K562 (cell line): ENCODE measurements around the gene CTPS1. TPM values are rescaled to one million over a fixed set of nuclear protein-coding genes. Genes with fewer than 3 reads are reported as not detected.

Experiments used
- ATAC-seq: fragments of 200-7000 bp; cut with Tn5 transposase; 3 replicates; pipeline ENCODE4 v1.9.1; 2020; ENCODE audit warnings: moderate library complexity
- BruUV-seq: library from RNA; stranded (reverse); fragments of 400-500 nt; replicated peaks from 2 replicates; lab custom pipeline; 2021; lab: Mats Ljungman, UMichigan
- CTCF ChIA-PET: fragments of 300-600 bp; formaldehyde crosslinking; extraction: SDS; loops from one replicate; lab custom pipeline; 2021; ENCODE audit warnings: low intra/inter-chr PET ratio; lab: Yijun Ruan, JAX
- POLR2A ChIA-PET: fragments of 300-600, 350-650 bp; sonication (Branson Sonifier 250); formaldehyde crosslinking; extraction: SDS; loops from one replicate; lab custom pipeline; 2021; ENCODE audit warnings: antibody characterized with exemption, inconsistent platforms; lab: Yijun Ruan, JAX
- DNase-seq, 4 experiments: peaks; one replicate each; pipeline versions ENCODE4 v3.0.0 to v3.0.0-alpha.2; 2011 to 2018; ENCODE audit warnings: low spot score in 3 of 4, mixed read lengths in 3 of 4; ENCODE audit errors: extremely low read depth in 1 of 4
- FAIRE-seq: peaks from 2 replicates; lab custom pipeline; 2011; peaks lifted over from hg19 to GRCh38; lab: Jason Lieb, UNC
- H2AFZ ChIP-seq: 2 replicates; pipeline ENCODE4 v1.6.0; 2011; ENCODE audit warnings: low read depth, low read length, control low read depth, inconsistent platforms
- H3K27ac ChIP-seq: fragments of 200-600 bp; 3 replicates; pipeline ENCODE4 v1.8.0; 2011; ENCODE audit warnings: low read depth, mild to moderate bottlenecking, control low read depth, inconsistent platforms, low read length, moderate library complexity, mixed read lengths; ENCODE audit errors: extremely low read depth
- H3K27me3 ChIP-seq, 2 experiments: fragments of 300-600 bp in 1 of 2; 2 replicates in 1 of 2; 3 replicates in 1 of 2; pipeline versions ENCODE4 v1.6.0 to v1.8.0; 2011; ENCODE audit warnings: inconsistent platforms in 2 of 2, low read length in 2 of 2, mild to moderate bottlenecking in 1 of 2, mixed read lengths in 1 of 2, moderate library complexity in 1 of 2; ENCODE audit not compliant: control insufficient read depth in 2 of 2, insufficient read depth in 2 of 2
- H3K36me3 ChIP-seq: fragments of 300-600 bp; 3 replicates; pipeline ENCODE4 v1.8.0; 2011; ENCODE audit warnings: mild to moderate bottlenecking, low read length, inconsistent platforms; ENCODE audit not compliant: control insufficient read depth, insufficient read depth
- H3K4me1 ChIP-seq, 2 experiments: fragments of 200-600 bp in 1 of 2; replicated peaks in 1 of 2; 2 replicates in 1 of 2; 3 replicates in 1 of 2; pipeline versions ENCODE4 v1.5.1 to v1.8.0; 2011; ENCODE audit warnings: inconsistent platforms in 2 of 2, low read length in 2 of 2, mild to moderate bottlenecking in 1 of 2, mixed read lengths in 1 of 2, moderate library complexity in 1 of 2; ENCODE audit not compliant: control insufficient read depth in 2 of 2, insufficient read depth in 2 of 2
- H3K4me2 ChIP-seq: 2 replicates; pipeline ENCODE4 v1.6.1; 2011; ENCODE audit warnings: low read length, control low read depth, inconsistent platforms, mixed read lengths; ENCODE audit not compliant: insufficient read depth
- H3K4me3 ChIP-seq: fragments of 200-600 bp; sonication (generic), shearing (Covaris generic); 2 replicates; pipeline ENCODE4 v1.5.1; 2016; ENCODE audit warnings: control low read depth, inconsistent platforms
- H3K79me2 ChIP-seq: fragments of 200-600 bp; 3 replicates; pipeline ENCODE4 v1.8.0; 2011; ENCODE audit warnings: low read length, inconsistent platforms; ENCODE audit not compliant: control insufficient read depth, insufficient read depth
- H3K9ac ChIP-seq, 2 experiments: 2 replicates each; pipeline versions ENCODE4 v1.6.0 to v1.6.1; 2011; ENCODE audit warnings: low read depth in 2 of 2, low read length in 2 of 2, control low read depth in 1 of 2, inconsistent platforms in 1 of 2, mild to moderate bottlenecking in 1 of 2, mixed read lengths in 1 of 2; ENCODE audit not compliant: insufficient read depth in 1 of 2
- H3K9me1 ChIP-seq: one replicate; pipeline ENCODE4 v1.6.0; 2011; ENCODE audit warnings: inconsistent platforms, mild to moderate bottlenecking, low read length, moderate library complexity; ENCODE audit not compliant: control insufficient read depth, insufficient read depth
- H3K9me3 ChIP-seq: replicated peaks from 2 replicates; pipeline ENCODE4 v1.5.1; 2011; ENCODE audit warnings: low read depth, low read length, inconsistent platforms; ENCODE audit not compliant: control insufficient read depth, insufficient read depth
- H4K20me1 ChIP-seq: replicated peaks from 2 replicates; pipeline ENCODE4 v1.6.1; 2011; ENCODE audit warnings: low read length, inconsistent platforms, mixed read lengths; ENCODE audit not compliant: control insufficient read depth, insufficient read depth
- ELF4 ChIP-seq: fragments of 450-650 bp; formaldehyde crosslinking; IDR thresholded peaks from 2 replicates; pipeline ENCODE4 v1.4.0; 2022; ENCODE audit warnings: missing genetic modification characterization
- EWSR1 ChIP-seq: fragments of 450-650 bp; IDR thresholded peaks from 2 replicates; pipeline ENCODE4 v1.6.1; 2018; ENCODE audit warnings: borderline replicate concordance, mild to moderate bottlenecking, low read depth, moderate library complexity; ENCODE audit not compliant: partially characterized antibody
- LARP7 ChIP-seq: fragments of 450-650 bp; IDR thresholded peaks from 2 replicates; pipeline ENCODE4 v1.6.1; 2016
- MEIS2 ChIP-seq: fragments of 450-650 bp; IDR thresholded peaks from 2 replicates; pipeline ENCODE4 v1.6.1; 2014; ENCODE audit warnings: mild to moderate bottlenecking; ENCODE audit not compliant: partially characterized antibody
- MXI1 ChIP-seq: IDR thresholded peaks from 2 replicates; pipeline ENCODE4 v1.6.1; 2011; ENCODE audit warnings: low read depth, mild to moderate bottlenecking, improper control_type of control experiment, low read length
- RBM17 ChIP-seq: fragments of 200-400 bp; formaldehyde crosslinking; IDR thresholded peaks from 2 replicates; pipeline ENCODE4 v1.6.1; 2017; ENCODE audit warnings: low read depth, mild to moderate bottlenecking, low read length, borderline replicate concordance
- SRSF7 ChIP-seq: fragments of 200-400 bp; formaldehyde crosslinking; optimal IDR thresholded peaks from 2 replicates; pipeline ENCODE3; 2017; ENCODE audit warnings: mild to moderate bottlenecking, low read depth, low read length
- TEAD2 ChIP-seq: fragments of 450-650 bp; IDR thresholded peaks from 2 replicates; pipeline ENCODE4 v1.6.1; 2016; ENCODE audit warnings: missing genetic modification characterization, control low read depth, missing compliant biosample characterization
- YBX1 ChIP-seq: fragments of 450-650 bp; IDR thresholded peaks from 2 replicates; pipeline ENCODE4 v1.7.1; 2016; ENCODE audit warnings: mild to moderate bottlenecking
- ZFPM2 ChIP-seq: fragments of 250-450 bp; sonication (Bioruptor Pico); IDR thresholded peaks from 2 replicates; pipeline ENCODE4 v1.5.1; 2022; ENCODE audit warnings: mild to moderate bottlenecking
- ZNF785 ChIP-seq: fragments of 250-450 bp; sonication (Bioruptor Pico); IDR thresholded peaks from 2 replicates; pipeline ENCODE4 v1.4.0; 2020; ENCODE audit warnings: mild to moderate bottlenecking
- WGBS: fragments of 100-300 bp; shearing (Covaris generic); methylation state at CpG from one replicate; pipeline ENCODE4 v1.1.6; 2016; ENCODE audit warnings: low coverage, mixed read lengths; ENCODE audit not compliant: insufficient coverage; ENCODE audit errors: missing lambda C conversion rate; 5-methylcytosine and 5-hydroxymethylcytosine counted together
- in situ Hi-C: fragments of 300-500 bp; cut with MboI; formaldehyde crosslinking; loops from 4 replicates; pipeline ENCODE4 v1.15.0; 2018; ENCODE audit warnings: inconsistent platforms, mixed read lengths
- intact Hi-C: fragments of 100-400 bp; cut with micrococcal nuclease; formaldehyde crosslinking; loops from 2 replicates; pipeline ENCODE4 v1.14.2; 2022
- polyA plus RNA-seq, 8 experiments: library from polyadenylated mRNA; depleted of rRNA in 4 of 8; stranded (reverse) in 5 of 8; unstranded in 3 of 8; fragments of >200 nt; fragmentation: Nextera tagmentation in 2 of 8; fragmentation: Illumina TruSeq in 1 of 8; extraction: Ambion mirVana in 2 of 8; extraction: Trizol in 1 of 8; gene quantifications; 2 replicates each; pipeline versions ENCODE4 v1.2.1 to v1.2.3, GENCODE V29; 2011 to 2014; ENCODE audit warnings: inconsistent platforms in 1 of 8, missing spikeins in 1 of 8
- total RNA-seq, 7 experiments: library from RNA; depleted of rRNA in 6 of 7; stranded (reverse); fragments of >200 nt in 6 of 7; fragmentation: Illumina TruSeq in 2 of 7; extraction: Trizol in 2 of 7; gene quantifications; 2 replicates each; pipeline versions ENCODE4 v1.2.1 to v1.2.3, GENCODE V29; 2011 to 2021; ENCODE audit warnings: low replicate concordance in 1 of 7
- TF ChIP-seq, protein P1 (sequence below): fragments of 450-650 bp; formaldehyde crosslinking; IDR thresholded peaks from 2 replicates; pipeline ENCODE4 v1.4.0; 2020; ENCODE audit warnings: mild to moderate bottlenecking
- TF ChIP-seq, protein P2 (sequence below): sonication (generic); formaldehyde crosslinking; IDR thresholded peaks from 2 replicates; pipeline ENCODE4 v1.8.0; 2023; ENCODE audit warnings: missing genetic modification reagents, mild to moderate bottlenecking, borderline replicate concordance

The CTPS1 gene
- total and polyA plus RNA-seq, 9 of the 15 experiments (the other 6 are each of a cell fraction or from before 2014, with no cell fraction given): 44.4 to 164 (median 87.7) TPM

- Histone ChIP-seq H3K4me3 (no peak overlapping the region), H2AFZ (no peak overlapping the region), H3K36me3 (peaks cover 93% of the 10 kb centered on the region), H3K79me2 (peaks cover 52% of the 10 kb centered on the region), H3K9me1 (peaks cover 4% of the 10 kb centered on the region), H3K9ac (no peak overlapping the region), H3K4me1 (peaks cover 17 to 19% of the 10 kb centered on the region in 2 experiments), H3K9me3 (no peaks in the 10 kb centered on the region), H4K20me1 (peaks cover 11% of the 10 kb centered on the region)
- in situ Hi-C loops: no loop called here
- 93% methylated on average over 5 of the region's 5 CpGs for WGBS
- intact Hi-C loops: no loop called here
- BruUV-seq: no TSS peak
- ChIA-PET CTCF (no interaction called here), POLR2A (interaction anchor here (1.1 to 3.9 kb wide), 2 partner anchors 11 to 86 kb away, joined by 3 to 24 read pairs; no protein-coding TSS in a partner anchor)
- ATAC-seq (no peak), DNase-seq (no peak), FAIRE-seq (no peak)
- TF ChIP-seq SRSF7 (no peak), MEIS2 (no peak), ZNF785 (no peak), EWSR1 (no peak), RBM17 (no peak), YBX1 (no peak), MXI1 (no peak), ELF4 (CRISPR knock-in tag) (no peak), ZFPM2 (CRISPR knock-in tag) (no peak), LARP7 (no peak), TEAD2 (no peak)
- TF ChIP-seq, protein P1, sequence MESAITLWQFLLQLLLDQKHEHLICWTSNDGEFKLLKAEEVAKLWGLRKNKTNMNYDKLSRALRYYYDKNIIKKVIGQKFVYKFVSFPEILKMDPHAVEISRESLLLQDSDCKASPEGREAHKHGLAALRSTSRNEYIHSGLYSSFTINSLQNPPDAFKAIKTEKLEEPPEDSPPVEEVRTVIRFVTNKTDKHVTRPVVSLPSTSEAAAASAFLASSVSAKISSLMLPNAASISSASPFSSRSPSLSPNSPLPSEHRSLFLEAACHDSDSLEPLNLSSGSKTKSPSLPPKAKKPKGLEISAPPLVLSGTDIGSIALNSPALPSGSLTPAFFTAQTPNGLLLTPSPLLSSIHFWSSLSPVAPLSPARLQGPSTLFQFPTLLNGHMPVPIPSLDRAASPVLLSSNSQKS: no peak
- TF ChIP-seq, protein P2, sequence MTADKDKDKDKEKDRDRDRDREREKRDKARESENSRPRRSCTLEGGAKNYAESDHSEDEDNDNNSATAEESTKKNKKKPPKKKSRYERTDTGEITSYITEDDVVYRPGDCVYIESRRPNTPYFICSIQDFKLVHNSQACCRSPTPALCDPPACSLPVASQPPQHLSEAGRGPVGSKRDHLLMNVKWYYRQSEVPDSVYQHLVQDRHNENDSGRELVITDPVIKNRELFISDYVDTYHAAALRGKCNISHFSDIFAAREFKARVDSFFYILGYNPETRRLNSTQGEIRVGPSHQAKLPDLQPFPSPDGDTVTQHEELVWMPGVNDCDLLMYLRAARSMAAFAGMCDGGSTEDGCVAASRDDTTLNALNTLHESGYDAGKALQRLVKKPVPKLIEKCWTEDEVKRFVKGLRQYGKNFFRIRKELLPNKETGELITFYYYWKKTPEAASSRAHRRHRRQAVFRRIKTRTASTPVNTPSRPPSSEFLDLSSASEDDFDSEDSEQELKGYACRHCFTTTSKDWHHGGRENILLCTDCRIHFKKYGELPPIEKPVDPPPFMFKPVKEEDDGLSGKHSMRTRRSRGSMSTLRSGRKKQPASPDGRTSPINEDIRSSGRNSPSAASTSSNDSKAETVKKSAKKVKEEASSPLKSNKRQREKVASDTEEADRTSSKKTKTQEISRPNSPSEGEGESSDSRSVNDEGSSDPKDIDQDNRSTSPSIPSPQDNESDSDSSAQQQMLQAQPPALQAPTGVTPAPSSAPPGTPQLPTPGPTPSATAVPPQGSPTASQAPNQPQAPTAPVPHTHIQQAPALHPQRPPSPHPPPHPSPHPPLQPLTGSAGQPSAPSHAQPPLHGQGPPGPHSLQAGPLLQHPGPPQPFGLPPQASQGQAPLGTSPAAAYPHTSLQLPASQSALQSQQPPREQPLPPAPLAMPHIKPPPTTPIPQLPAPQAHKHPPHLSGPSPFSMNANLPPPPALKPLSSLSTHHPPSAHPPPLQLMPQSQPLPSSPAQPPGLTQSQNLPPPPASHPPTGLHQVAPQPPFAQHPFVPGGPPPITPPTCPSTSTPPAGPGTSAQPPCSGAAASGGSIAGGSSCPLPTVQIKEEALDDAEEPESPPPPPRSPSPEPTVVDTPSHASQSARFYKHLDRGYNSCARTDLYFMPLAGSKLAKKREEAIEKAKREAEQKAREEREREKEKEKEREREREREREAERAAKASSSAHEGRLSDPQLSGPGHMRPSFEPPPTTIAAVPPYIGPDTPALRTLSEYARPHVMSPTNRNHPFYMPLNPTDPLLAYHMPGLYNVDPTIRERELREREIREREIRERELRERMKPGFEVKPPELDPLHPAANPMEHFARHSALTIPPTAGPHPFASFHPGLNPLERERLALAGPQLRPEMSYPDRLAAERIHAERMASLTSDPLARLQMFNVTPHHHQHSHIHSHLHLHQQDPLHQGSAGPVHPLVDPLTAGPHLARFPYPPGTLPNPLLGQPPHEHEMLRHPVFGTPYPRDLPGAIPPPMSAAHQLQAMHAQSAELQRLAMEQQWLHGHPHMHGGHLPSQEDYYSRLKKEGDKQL (CRISPR knock-in tag): no peak
- TF ChIP-seq, all 486 proteins: peak for 0
- Histone ChIP-seq H3K27ac (no peak overlapping the region), H3K27me3 (no peaks in the 10 kb centered on the region), H3K4me2 (no peak overlapping the region)
Observed at GRCh38 chr1:40985161-40985560, 5.7 kb downstream of the CTPS1 start.
